Measurements from ENCODE around the gene MRM2. TPM values are rescaled to one million over a fixed set of nuclear protein-coding genes. Genes with fewer than 3 reads are reported as not detected.

The MRM2 gene
- total RNA-seq, 1 donor from 2014 or later = 18.9 TPM

DNA sequence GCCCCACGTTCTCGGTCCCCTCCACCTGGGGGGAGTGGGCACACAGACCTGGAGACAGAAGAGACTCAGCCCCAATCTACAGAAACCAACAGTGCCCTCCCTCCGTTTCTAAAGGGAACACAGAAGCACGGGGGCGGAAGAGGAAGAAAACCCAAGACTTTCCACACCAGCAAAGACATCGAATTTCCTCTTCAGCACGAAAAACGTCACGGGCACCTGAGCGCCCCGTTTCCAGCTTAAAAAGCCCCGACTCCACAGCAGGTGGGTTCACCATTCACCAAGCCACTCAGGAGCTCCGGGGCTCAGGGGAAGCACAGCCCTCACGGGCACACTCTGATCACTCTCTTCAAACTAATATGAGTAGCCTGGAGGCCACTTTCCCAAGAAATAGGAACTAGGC lies 19.6 kb upstream of the MRM2 start:
- H3K27me3 Mint-ChIP-seq (ENCODE audit: unreplicated experiment) = no peaks in the 10 kb centered on the region

DNA sequence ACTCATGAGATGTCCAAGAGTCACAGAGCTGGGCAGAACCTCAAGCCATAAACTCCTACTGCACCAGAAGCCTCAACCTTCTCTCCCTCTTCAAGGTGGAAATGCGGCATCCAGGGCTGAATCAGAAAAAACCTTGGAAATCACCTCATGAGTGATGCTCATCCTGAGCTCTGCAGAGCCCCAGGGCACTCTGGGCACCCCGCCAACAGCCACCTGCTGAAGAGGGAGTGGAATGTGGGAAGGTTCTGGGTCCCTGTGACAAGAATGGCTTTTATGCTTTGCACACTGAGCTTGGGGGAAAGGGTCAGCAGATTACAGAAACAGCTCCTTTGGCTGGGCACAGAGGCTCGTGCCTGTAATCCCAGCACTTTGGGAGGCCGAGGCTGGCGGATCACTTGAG lies 18.8 kb upstream of the MRM2 start:
- no peaks in the 10 kb centered on the region for H3K27me3 Mint-ChIP-seq (ENCODE audit: unreplicated experiment)
- H3K4me3 Mint-ChIP-seq (ENCODE audit: unreplicated experiment) = no peak overlapping the region
- no peaks in the 10 kb centered on the region for H3K4me1 Mint-ChIP-seq (ENCODE audit: unreplicated experiment)
- no peak overlapping the region for H3K27ac Mint-ChIP-seq (ENCODE audit: unreplicated experiment)
- no peak for DNase-seq (ENCODE audit: extremely low spot score, unreplicated experiment)
- TF ChIP-seq, protein P1, sequence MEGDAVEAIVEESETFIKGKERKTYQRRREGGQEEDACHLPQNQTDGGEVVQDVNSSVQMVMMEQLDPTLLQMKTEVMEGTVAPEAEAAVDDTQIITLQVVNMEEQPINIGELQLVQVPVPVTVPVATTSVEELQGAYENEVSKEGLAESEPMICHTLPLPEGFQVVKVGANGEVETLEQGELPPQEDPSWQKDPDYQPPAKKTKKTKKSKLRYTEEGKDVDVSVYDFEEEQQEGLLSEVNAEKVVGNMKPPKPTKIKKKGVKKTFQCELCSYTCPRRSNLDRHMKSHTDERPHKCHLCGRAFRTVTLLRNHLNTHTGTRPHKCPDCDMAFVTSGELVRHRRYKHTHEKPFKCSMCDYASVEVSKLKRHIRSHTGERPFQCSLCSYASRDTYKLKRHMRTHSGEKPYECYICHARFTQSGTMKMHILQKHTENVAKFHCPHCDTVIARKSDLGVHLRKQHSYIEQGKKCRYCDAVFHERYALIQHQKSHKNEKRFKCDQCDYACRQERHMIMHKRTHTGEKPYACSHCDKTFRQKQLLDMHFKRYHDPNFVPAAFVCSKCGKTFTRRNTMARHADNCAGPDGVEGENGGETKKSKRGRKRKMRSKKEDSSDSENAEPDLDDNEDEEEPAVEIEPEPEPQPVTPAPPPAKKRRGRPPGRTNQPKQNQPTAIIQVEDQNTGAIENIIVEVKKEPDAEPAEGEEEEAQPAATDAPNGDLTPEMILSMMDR (IDR thresholded peaks at IDR 0.05) = no peak
- H3K36me3 Mint-ChIP-seq (ENCODE audit: unreplicated experiment) = peaks cover 22% of the 10 kb centered on the region
- H3K9me3 Mint-ChIP-seq (ENCODE audit: unreplicated experiment) = no peaks in the 10 kb centered on the region

More for the DNA sequence above, 19.6 kb upstream of the MRM2 start:
- H3K27ac Mint-ChIP-seq (ENCODE audit: unreplicated experiment) = no peak overlapping the region
- no peaks in the 10 kb centered on the region for H3K9me3 Mint-ChIP-seq (ENCODE audit: unreplicated experiment)
- TF ChIP-seq, protein P1 (IDR thresholded peaks at IDR 0.05) = no peak
- no peak for DNase-seq (ENCODE audit: extremely low spot score, unreplicated experiment)
- H3K4me1 Mint-ChIP-seq (ENCODE audit: unreplicated experiment) = peaks cover under 1% of the 10 kb centered on the region
- H3K4me3 Mint-ChIP-seq (ENCODE audit: unreplicated experiment) = no peak overlapping the region
- H3K36me3 Mint-ChIP-seq (ENCODE audit: unreplicated experiment) = peaks cover 19% of the 10 kb centered on the region

DNA sequence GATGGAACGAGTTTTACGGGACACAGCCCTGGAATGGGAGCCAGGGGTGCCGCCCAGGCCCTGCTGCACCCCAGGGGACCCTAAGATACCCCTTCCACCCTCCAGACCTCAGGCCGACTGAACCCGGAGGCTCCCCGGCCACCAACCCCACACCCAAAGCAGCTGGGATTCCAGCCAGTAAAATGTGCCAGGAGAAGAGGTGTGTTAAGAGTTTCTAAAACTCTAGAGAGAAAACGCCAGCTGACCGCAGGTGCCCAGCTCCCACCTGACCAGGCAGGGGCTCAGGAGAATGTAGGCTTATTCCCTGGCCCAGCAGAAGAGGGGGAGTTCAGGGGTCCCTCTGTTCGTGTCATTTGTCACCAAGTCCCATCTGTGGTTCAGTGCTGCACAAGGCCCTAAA lies 17.5 kb upstream of the MRM2 start:
- Mint-ChIP-seq H3K27me3 (ENCODE audit: unreplicated experiment) (no peaks in the 10 kb centered on the region), H3K4me3 (ENCODE audit: unreplicated experiment) (no peak overlapping the region), H3K36me3 (ENCODE audit: unreplicated experiment) (peaks cover 21% of the 10 kb centered on the region), H3K27ac (ENCODE audit: unreplicated experiment) (no peak overlapping the region), H3K4me1 (ENCODE audit: unreplicated experiment) (no peaks in the 10 kb centered on the region), H3K9me3 (ENCODE audit: unreplicated experiment) (no peaks in the 10 kb centered on the region)
- no peak for DNase-seq (ENCODE audit: extremely low spot score, unreplicated experiment)
- TF ChIP-seq, protein P1 (IDR thresholded peaks at IDR 0.05) = no peak

DNA sequence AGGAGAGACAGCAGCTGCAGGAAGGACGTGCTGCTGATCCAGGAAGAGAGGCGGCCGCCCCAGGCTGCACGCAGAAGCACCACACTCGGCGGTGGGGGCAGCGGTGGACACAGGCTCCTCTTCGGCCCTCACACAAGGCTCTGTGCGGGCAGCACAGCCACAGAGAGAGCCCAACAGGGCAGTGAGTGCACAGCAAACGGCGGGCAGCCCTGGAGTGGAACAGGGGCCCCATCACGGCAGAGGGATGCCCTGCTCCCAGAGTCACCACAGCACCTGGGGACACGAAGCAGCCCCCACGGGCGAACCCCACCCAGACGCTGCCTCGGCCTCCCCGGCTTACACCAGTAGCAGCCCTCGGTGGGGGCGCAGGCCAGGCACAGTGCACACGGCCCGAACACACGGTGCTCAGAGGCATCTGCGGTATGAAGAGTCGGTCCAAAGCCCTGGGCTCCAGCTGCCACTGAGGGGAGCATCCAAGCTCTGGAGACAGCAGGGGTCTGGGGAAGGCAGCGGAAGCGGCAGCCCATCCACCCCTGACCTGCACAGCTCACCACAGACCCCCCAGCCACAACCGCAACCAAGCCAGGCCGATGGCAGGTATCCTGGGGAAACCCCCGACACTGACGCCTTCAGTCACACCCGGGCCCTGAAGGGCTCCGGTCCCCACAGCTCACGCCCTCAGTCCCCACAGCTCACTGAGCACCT lies 16.8 kb upstream of the MRM2 start:
- Mint-ChIP-seq H3K27me3 (ENCODE audit: unreplicated experiment) (no peaks in the 10 kb centered on the region), H3K27ac (ENCODE audit: unreplicated experiment) (no peak overlapping the region), H3K36me3 (ENCODE audit: unreplicated experiment) (peaks cover 14% of the 10 kb centered on the region), H3K9me3 (ENCODE audit: unreplicated experiment) (no peaks in the 10 kb centered on the region), H3K4me1 (ENCODE audit: unreplicated experiment) (no peaks in the 10 kb centered on the region), H3K4me3 (ENCODE audit: unreplicated experiment) (no peak overlapping the region)
- DNase-seq (ENCODE audit: extremely low spot score, unreplicated experiment) = no peak
- TF ChIP-seq, protein P1 (IDR thresholded peaks at IDR 0.05) = no peak

DNA sequence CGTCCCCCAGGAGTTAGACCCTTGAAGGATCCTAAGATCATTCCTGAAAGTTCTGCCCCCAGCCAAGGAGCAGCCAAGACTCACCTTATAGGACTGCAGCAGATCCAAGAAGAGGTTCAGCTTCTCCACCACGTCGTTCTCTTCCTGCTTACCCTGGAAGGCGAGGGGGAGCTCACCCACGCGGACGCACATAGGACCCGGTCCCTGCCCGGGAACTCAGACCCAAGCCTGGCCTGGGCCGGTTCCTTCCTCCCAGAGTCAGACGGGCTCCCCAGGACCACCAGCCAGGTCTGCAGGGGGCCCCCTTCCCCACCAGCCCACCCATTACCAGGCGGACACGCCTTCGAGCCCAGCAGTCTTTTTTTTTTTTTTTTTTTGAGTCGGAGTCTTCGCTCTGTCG lies 15.6 kb upstream of the MRM2 start:
- Mint-ChIP-seq H3K4me3 (ENCODE audit: unreplicated experiment) (no peak overlapping the region), H3K9me3 (ENCODE audit: unreplicated experiment) (no peaks in the 10 kb centered on the region), H3K4me1 (ENCODE audit: unreplicated experiment) (no peaks in the 10 kb centered on the region), H3K27me3 (ENCODE audit: unreplicated experiment) (no peaks in the 10 kb centered on the region), H3K27ac (ENCODE audit: unreplicated experiment) (no peak overlapping the region), H3K36me3 (ENCODE audit: unreplicated experiment) (peaks cover 11% of the 10 kb centered on the region)
- TF ChIP-seq, protein P1 (IDR thresholded peaks at IDR 0.05) = no peak
- no peak for DNase-seq (ENCODE audit: extremely low spot score, unreplicated experiment)

All from osteocyte (in vitro differentiated cells).